H1 (cell line): ENCODE data around the gene C5orf34. TPM values are rescaled to one million over a fixed set of nuclear protein-coding genes. Genes with fewer than 3 reads are reported as not detected.

Experiments used
- CTCF ChIA-PET: fragments of 300-600 bp; sonication (Branson Sonifier 250); formaldehyde crosslinking; loops from one replicate; lab custom pipeline; 2021; ENCODE audit not compliant: partially characterized antibody; lab: Charles Lee
- POLR2A ChIA-PET: fragments of 300-600 bp; sonication (Branson Sonifier 250); formaldehyde crosslinking; loops from one replicate; lab custom pipeline; 2021; ENCODE audit warnings: inconsistent platforms; ENCODE audit not compliant: partially characterized antibody; lab: Charles Lee
- DNase-seq, 2 experiments: peaks; one replicate each; pipeline versions ENCODE4 v3.0.0 to v3.0.0-alpha.2; 2010 to 2022; ENCODE audit warnings: low spot score in 2 of 2, low read depth in 1 of 2, mixed read lengths in 1 of 2
- FAIRE-seq: peaks from 2 replicates; lab custom pipeline; 2011; peaks lifted over from hg19 to GRCh38; lab: Jason Lieb, UNC
- H2AFZ ChIP-seq: 2 replicates; pipeline ENCODE4 v1.8.1; 2012; ENCODE audit warnings: low read length, inconsistent platforms
- H2AK5ac ChIP-seq: 2 replicates; pipeline ENCODE4 v1.6.1; 2013; ENCODE audit warnings: low read depth, low read length
- H2BK120ac ChIP-seq: replicated peaks from 2 replicates; pipeline ENCODE3; 2013; ENCODE audit warnings: low read depth, low read length, inconsistent platforms
- H2BK12ac ChIP-seq: 2 replicates; pipeline ENCODE4 v1.6.1; 2013; ENCODE audit warnings: low read depth, low read length
- H2BK15ac ChIP-seq: 2 replicates; pipeline ENCODE4 v1.6.1; 2013; ENCODE audit warnings: low read length
- H2BK20ac ChIP-seq: 2 replicates; pipeline ENCODE4 v1.6.1; 2013; ENCODE audit warnings: low read length
- H2BK5ac ChIP-seq: 2 replicates; pipeline ENCODE4 v1.6.1; 2013; ENCODE audit warnings: low read depth, low read length
- H3K14ac ChIP-seq: 2 replicates; pipeline ENCODE4 v1.6.1; 2013; ENCODE audit warnings: inconsistent platforms; ENCODE audit not compliant: insufficient read length
- H3K18ac ChIP-seq: 2 replicates; pipeline ENCODE4 v1.6.1; 2013; ENCODE audit warnings: low read length; ENCODE audit errors: extremely low read depth
- H3K23ac ChIP-seq: 2 replicates; pipeline ENCODE4 v1.6.1; 2013; ENCODE audit warnings: inconsistent platforms; ENCODE audit not compliant: insufficient read length
- H3K23me2 ChIP-seq: 2 replicates; pipeline ENCODE4 v1.6.1; 2013; ENCODE audit warnings: low read depth, low read length
- H3K27ac ChIP-seq: 2 replicates; pipeline ENCODE4 v1.6.1; 2011; ENCODE audit warnings: low read depth, low read length, inconsistent platforms
- H3K27me3 ChIP-seq, 4 experiments: replicated peaks in 1 of 4; 1 replicate in 1 of 4; 2 replicates in 3 of 4; pipeline versions ENCODE4 v1.6.1 to v1.8.1; 2011 to 2013; ENCODE audit warnings: low read length in 3 of 4, mild to moderate bottlenecking in 3 of 4, inconsistent platforms in 2 of 4, mixed read lengths in 2 of 4, moderate library complexity in 1 of 4; ENCODE audit not compliant: control insufficient read depth in 3 of 4, insufficient read depth in 3 of 4; ENCODE audit errors: extremely low read depth in 1 of 4
- H3K36me3 ChIP-seq, 4 experiments: 2 replicates each; pipeline versions ENCODE4 v1.6.1 to v1.8.1; 2011 to 2013; ENCODE audit warnings: mild to moderate bottlenecking in 4 of 4, low read length in 3 of 4, moderate library complexity in 2 of 4, control low read depth in 1 of 4, inconsistent platforms in 1 of 4; ENCODE audit not compliant: insufficient read depth in 4 of 4, control insufficient read depth in 2 of 4
- H3K4ac ChIP-seq: replicated peaks from 2 replicates; pipeline ENCODE3; 2013; ENCODE audit warnings: low read length, low read depth, mixed read lengths, inconsistent platforms; ENCODE audit not compliant: insufficient read length
- H3K4me1 ChIP-seq, 4 experiments: replicated peaks in 1 of 4; 1 replicate in 1 of 4; 2 replicates in 3 of 4; pipeline versions ENCODE4 v1.6.1 to v1.8.1; 2011 to 2013; ENCODE audit warnings: low read length in 3 of 4, inconsistent platforms in 2 of 4, mixed read lengths in 1 of 4; ENCODE audit not compliant: insufficient read depth in 4 of 4, control insufficient read depth in 3 of 4
- H3K4me2 ChIP-seq, 2 experiments: 2 replicates each; pipeline versions ENCODE4 v1.6.1 to v1.8.1; 2011 to 2013; ENCODE audit warnings: low read depth in 2 of 2, low read length in 2 of 2, control low read depth in 1 of 2, inconsistent platforms in 1 of 2, mild to moderate bottlenecking in 1 of 2; ENCODE audit not compliant: insufficient read depth in 1 of 2
- H3K4me3 ChIP-seq, 4 experiments: fragments of 200-600, 300-600 bp in 1 of 4; sonication (generic), shearing (Covaris generic), sonication (Bioruptor Twin) in 1 of 4; 2 replicates each; pipeline versions ENCODE4 v1.5.1 to v1.8.1; 2011 to 2016; ENCODE audit warnings: low read length in 4 of 4, low read depth in 3 of 4, control low read depth in 2 of 4, inconsistent platforms in 2 of 4, mild to moderate bottlenecking in 2 of 4, mixed read lengths in 1 of 4, moderate library complexity in 1 of 4; ENCODE audit not compliant: insufficient read depth in 2 of 4; ENCODE audit errors: extremely low read depth in 1 of 4
- H3K56ac ChIP-seq: replicated peaks from 2 replicates; pipeline ENCODE3; 2013; ENCODE audit warnings: low read depth, mild to moderate bottlenecking, mixed read lengths, low read length, inconsistent platforms; ENCODE audit not compliant: insufficient read length
- H3K79me1 ChIP-seq: 2 replicates; pipeline ENCODE4 v1.6.1; 2013; ENCODE audit warnings: low read depth, low read length, control low read depth
- H3K79me2 ChIP-seq, 2 experiments: 2 replicates each; pipeline versions ENCODE4 v1.6.1 to v1.8.1; 2012 to 2013; ENCODE audit warnings: low read length in 2 of 2, mild to moderate bottlenecking in 2 of 2, inconsistent platforms in 1 of 2; ENCODE audit not compliant: insufficient read depth in 2 of 2, control insufficient read depth in 1 of 2
- H3K9ac ChIP-seq, 4 experiments: replicated peaks in 1 of 4; 1 replicate in 1 of 4; 2 replicates in 3 of 4; pipeline versions ENCODE4 v1.6.1 to v1.8.1; 2011 to 2013; ENCODE audit warnings: low read depth in 3 of 4, low read length in 3 of 4, control low read depth in 2 of 4, mild to moderate bottlenecking in 2 of 4, moderate library complexity in 2 of 4, inconsistent platforms in 1 of 4; ENCODE audit errors: extremely low read depth in 1 of 4
- H3K9me3 ChIP-seq, 2 experiments: 2 replicates each; pipeline versions ENCODE4 v1.6.1 to v1.8.1; 2012 to 2013; ENCODE audit warnings: mild to moderate bottlenecking in 2 of 2, moderate library complexity in 2 of 2, control low read depth in 1 of 2, inconsistent platforms in 1 of 2, low read depth in 1 of 2, low read length in 1 of 2, mixed read lengths in 1 of 2; ENCODE audit not compliant: insufficient read depth in 2 of 2
- H4K20me1 ChIP-seq, 2 experiments: replicated peaks in 1 of 2; 2 replicates each; pipeline versions ENCODE3 to v1.8.1; 2011 to 2013; ENCODE audit warnings: inconsistent platforms in 2 of 2, low read length in 2 of 2, mild to moderate bottlenecking in 1 of 2; ENCODE audit not compliant: insufficient read depth in 2 of 2, control insufficient read depth in 1 of 2
- H4K5ac ChIP-seq: 2 replicates; pipeline ENCODE4 v1.6.1; 2013; ENCODE audit warnings: low read length, low read depth, mixed read lengths, inconsistent platforms; ENCODE audit not compliant: insufficient read length
- H4K8ac ChIP-seq: 2 replicates; pipeline ENCODE4 v1.8.0; 2013; ENCODE audit warnings: mild to moderate bottlenecking, moderate library complexity, low read length, inconsistent platforms; ENCODE audit not compliant: insufficient read depth; ENCODE audit errors: extremely low read depth
- H4K91ac ChIP-seq: replicated peaks from 2 replicates; pipeline ENCODE3; 2013; ENCODE audit warnings: low read length, mixed read lengths, inconsistent platforms; ENCODE audit not compliant: insufficient read length
- CEBPB ChIP-seq: IDR thresholded peaks from 2 replicates; pipeline ENCODE4 v1.6.1; 2012; ENCODE audit warnings: low read depth, low read length
- HDAC6 ChIP-seq: IDR thresholded peaks from one replicate; pipeline ENCODE4 v1.7.1; 2012; ENCODE audit warnings: low read depth, mild to moderate bottlenecking, inconsistent platforms, low read length, moderate library complexity
- WGBS, 2 experiments: shearing (Covaris generic) in 1 of 2; methylation state at CpG; one replicate each; pipeline versions ENCODE4 v1.1.6 to v1.1.7; 2013 to 2015; ENCODE audit warnings: low lambda C conversion rate in 2 of 2, mixed read lengths in 2 of 2, inconsistent platforms in 1 of 2, low coverage in 1 of 2, missing lambda C conversion rate in 1 of 2; ENCODE audit not compliant: insufficient replicate concordance in 2 of 2, insufficient coverage in 1 of 2, insufficient read length in 1 of 2; ENCODE audit errors: extremely low coverage in 1 of 2, missing lambda C conversion rate in 1 of 2; 5-methylcytosine and 5-hydroxymethylcytosine counted together
- polyA plus RNA-seq, 7 experiments: library from polyadenylated mRNA; depleted of rRNA in 3 of 7; stranded (reverse) in 5 of 7; unstranded in 2 of 7; fragments of >200 nt in 5 of 7; fragments of 200-250 nt in 2 of 7; gene quantifications; 1 replicate in 5 of 7; 2 replicates in 1 of 7; 4 replicates in 1 of 7; pipeline versions ENCODE4 v1.2.1 to v1.2.3, GENCODE V29; 2011 to 2013; ENCODE audit warnings: missing spikeins in 2 of 7, mixed read lengths in 2 of 7
- total RNA-seq: library from RNA; stranded (reverse); fragmentation: NEBNext Ultra II Directional; extraction: Animal tissue kit (Norgen Biotek cat#: 25700); gene quantifications from 2 replicates; pipeline ENCODE4 v1.2.1, GENCODE V29; 2021

Gene C5orf34
- total and polyA plus RNA-seq, 2 of the 8 experiments (the other 6 are each of a cell fraction or from before 2014, with no cell fraction given): 6.8 to 8.6 TPM

- no peak for DNase-seq
- TF ChIP-seq CEBPB (peak; percentile 38; the same call in 1 of the 2 replicates), HDAC6 (no peak)
- POLR2A ChIA-PET: no interaction called here
These were observed 23.6 kb downstream of the C5orf34 start for GRCh38 chr5:43491326-43491725.

More at GRCh38 chr5:43491326-43491725, 23.6 kb downstream of the C5orf34 start:
- H4K20me1 ChIP-seq: no peaks in the 10 kb centered on the region
- peaks cover 0 to 16% (median 0%) of the 10 kb centered on the region in 4 experiments; a peak in 2 of 8 replicates for H3K36me3 ChIP-seq
- WGBS, 2 experiments: 100% methylated on average over 1 of the region's 1 CpG; no CpG with 5 or more reads in 1 of the 2 experiments
- no peak overlapping the region for H2BK15ac ChIP-seq
- H2BK5ac ChIP-seq: no peak overlapping the region
- H3K4me1 ChIP-seq: no peaks in the 10 kb centered on the region
- H3K9ac ChIP-seq: no peak overlapping the region
- CTCF ChIA-PET: interaction anchor here (1.1 kb wide), 1 partner anchor 263 kb away, joined by 3 read pairs; no protein-coding TSS in a partner anchor
- no peaks in the 10 kb centered on the region for H3K27me3 ChIP-seq
- H2BK12ac ChIP-seq: no peak overlapping the region
- no peak overlapping the region for H4K8ac ChIP-seq
- H3K23ac ChIP-seq: no peak overlapping the region
- H2BK120ac ChIP-seq: no peak overlapping the region
- H2BK20ac ChIP-seq: no peak overlapping the region
- no peak overlapping the region for H4K91ac ChIP-seq
- H3K18ac ChIP-seq: no peak overlapping the region
- H3K4ac ChIP-seq: no peak overlapping the region
- H3K27ac ChIP-seq: no peak overlapping the region
- no peak overlapping the region for H4K5ac ChIP-seq
- H3K4me2 ChIP-seq: no peak overlapping the region
- FAIRE-seq: no peak
- no peak overlapping the region for H3K14ac ChIP-seq
- H3K4me3 ChIP-seq: no peak overlapping the region
- H3K79me1 ChIP-seq: no peaks in the 10 kb centered on the region
- no peak overlapping the region for H2AFZ ChIP-seq
- no peaks in the 10 kb centered on the region for H3K9me3 ChIP-seq
- H2AK5ac ChIP-seq: no peak overlapping the region
- no peaks in the 10 kb centered on the region for H3K23me2 ChIP-seq
- H3K79me2 ChIP-seq: no peaks in the 10 kb centered on the region
- no peak overlapping the region for H3K56ac ChIP-seq
